ENCODE measurements around the gene SPATA6.

GRCh38 chr1:48332115-48332514 lies 139.9 kb downstream of the SPATA6 start:
- TF ChIP-seq ESRRG (CRISPR knock-in tag; IDR thresholded peaks at IDR 0.05) (no peak), TOX (CRISPR knock-in tag; IDR thresholded peaks at IDR 0.05; ENCODE audit: borderline replicate concordance) (no peak), ZNF565 (CRISPR knock-in tag; conservative IDR thresholded peaks at IDR 0.05; ENCODE audit: low read depth) (no peak), ARNTL (CRISPR knock-in tag; IDR thresholded peaks at IDR 0.05; ENCODE audit: borderline replicate concordance, low read depth) (no peak), ISL1 (CRISPR knock-in tag; IDR thresholded peaks at IDR 0.05) (no peak), BACH2 (CRISPR knock-in tag; IDR thresholded peaks at IDR 0.05; ENCODE audit: borderline replicate concordance) (no peak), ZFP3 (CRISPR knock-in tag; IDR thresholded peaks at IDR 0.05) (no peak)
- TF ChIP-seq, protein P1, sequence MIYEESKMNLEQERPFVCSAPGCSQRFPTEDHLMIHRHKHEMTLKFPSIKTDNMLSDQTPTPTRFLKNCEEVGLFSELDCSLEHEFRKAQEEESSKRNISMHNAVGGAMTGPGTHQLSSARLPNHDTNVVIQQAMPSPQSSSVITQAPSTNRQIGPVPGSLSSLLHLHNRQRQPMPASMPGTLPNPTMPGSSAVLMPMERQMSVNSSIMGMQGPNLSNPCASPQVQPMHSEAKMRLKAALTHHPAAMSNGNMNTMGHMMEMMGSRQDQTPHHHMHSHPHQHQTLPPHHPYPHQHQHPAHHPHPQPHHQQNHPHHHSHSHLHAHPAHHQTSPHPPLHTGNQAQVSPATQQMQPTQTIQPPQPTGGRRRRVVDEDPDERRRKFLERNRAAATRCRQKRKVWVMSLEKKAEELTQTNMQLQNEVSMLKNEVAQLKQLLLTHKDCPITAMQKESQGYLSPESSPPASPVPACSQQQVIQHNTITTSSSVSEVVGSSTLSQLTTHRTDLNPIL (CRISPR knock-in tag; IDR thresholded peaks at IDR 0.05; ENCODE audit: low read depth) = no peak
- TF ChIP-seq, protein P2, sequence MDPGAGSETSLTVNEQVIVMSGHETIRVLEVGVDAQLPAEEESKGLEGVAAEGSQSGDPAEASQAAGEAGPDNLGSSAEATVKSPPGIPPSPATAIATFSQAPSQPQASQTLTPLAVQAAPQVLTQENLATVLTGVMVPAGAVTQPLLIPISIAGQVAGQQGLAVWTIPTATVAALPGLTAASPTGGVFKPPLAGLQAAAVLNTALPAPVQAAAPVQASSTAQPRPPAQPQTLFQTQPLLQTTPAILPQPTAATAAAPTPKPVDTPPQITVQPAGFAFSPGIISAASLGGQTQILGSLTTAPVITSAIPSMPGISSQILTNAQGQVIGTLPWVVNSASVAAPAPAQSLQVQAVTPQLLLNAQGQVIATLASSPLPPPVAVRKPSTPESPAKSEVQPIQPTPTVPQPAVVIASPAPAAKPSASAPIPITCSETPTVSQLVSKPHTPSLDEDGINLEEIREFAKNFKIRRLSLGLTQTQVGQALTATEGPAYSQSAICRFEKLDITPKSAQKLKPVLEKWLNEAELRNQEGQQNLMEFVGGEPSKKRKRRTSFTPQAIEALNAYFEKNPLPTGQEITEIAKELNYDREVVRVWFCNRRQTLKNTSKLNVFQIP (CRISPR knock-in tag; IDR thresholded peaks at IDR 0.05; ENCODE audit: borderline replicate concordance, low read depth) = no peak
- TF ChIP-seq, protein P3, sequence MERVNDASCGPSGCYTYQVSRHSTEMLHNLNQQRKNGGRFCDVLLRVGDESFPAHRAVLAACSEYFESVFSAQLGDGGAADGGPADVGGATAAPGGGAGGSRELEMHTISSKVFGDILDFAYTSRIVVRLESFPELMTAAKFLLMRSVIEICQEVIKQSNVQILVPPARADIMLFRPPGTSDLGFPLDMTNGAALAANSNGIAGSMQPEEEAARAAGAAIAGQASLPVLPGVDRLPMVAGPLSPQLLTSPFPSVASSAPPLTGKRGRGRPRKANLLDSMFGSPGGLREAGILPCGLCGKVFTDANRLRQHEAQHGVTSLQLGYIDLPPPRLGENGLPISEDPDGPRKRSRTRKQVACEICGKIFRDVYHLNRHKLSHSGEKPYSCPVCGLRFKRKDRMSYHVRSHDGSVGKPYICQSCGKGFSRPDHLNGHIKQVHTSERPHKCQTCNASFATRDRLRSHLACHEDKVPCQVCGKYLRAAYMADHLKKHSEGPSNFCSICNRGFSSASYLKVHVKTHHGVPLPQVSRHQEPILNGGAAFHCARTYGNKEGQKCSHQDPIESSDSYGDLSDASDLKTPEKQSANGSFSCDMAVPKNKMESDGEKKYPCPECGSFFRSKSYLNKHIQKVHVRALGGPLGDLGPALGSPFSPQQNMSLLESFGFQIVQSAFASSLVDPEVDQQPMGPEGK (CRISPR knock-in tag; IDR thresholded peaks at IDR 0.05; ENCODE audit: borderline replicate concordance) = no peak

Measured in SK-N-SH treated with all-trans-retinoic acid at 6 μM for 48 hours (cell line).